Fibroblast of mammary gland (primary cell): Measurements from ENCODE around the gene SETD7.

Source experiments
- DNase-seq: peaks from one replicate; pipeline ENCODE4 v3.0.0-alpha.2; 2010; ENCODE audit warnings: low read depth
- H3K4me3 ChIP-seq: 2 replicates; pipeline ENCODE4 v1.5.1; 2011; ENCODE audit warnings: low read depth, mild to moderate bottlenecking, low read length, moderate library complexity; ENCODE audit not compliant: control insufficient read depth
- CTCF ChIP-seq: conservative IDR thresholded peaks from 2 replicates; pipeline ENCODE4 v1.5.1; 2011; ENCODE audit warnings: low read depth, low read length, inconsistent platforms; ENCODE audit not compliant: control insufficient read depth, insufficient read depth

The SETD7 gene

GRCh38 chr4:139562839-139563238 lies 6.8 kb upstream of the SETD7 start:
- DNase-seq = no peak
- no peak for TF ChIP-seq CTCF
- H3K4me3 ChIP-seq = no peak overlapping the region

- no peak for TF ChIP-seq CTCF
- no peak overlapping the region for H3K4me3 ChIP-seq
- no peak for DNase-seq
These were observed 6.2 kb upstream of the SETD7 start for GRCh38 chr4:139562067-139562684.

GRCh38 chr4:139560406-139561104 lies 4.5 kb upstream of the SETD7 start:
- DNase-seq = no peak
- H3K4me3 ChIP-seq = no peak overlapping the region
- no peak for TF ChIP-seq CTCF

- TF ChIP-seq CTCF = no peak
- H3K4me3 ChIP-seq = no peak overlapping the region
- no peak for DNase-seq
These were observed 3.7 kb upstream of the SETD7 start for GRCh38 chr4:139559687-139560086.

GRCh38 chr4:139559089-139559479 lies 3.1 kb upstream of the SETD7 start:
- no peak overlapping the region for H3K4me3 ChIP-seq

More at GRCh38 chr4:139559089-139559479, 3.1 kb upstream of the SETD7 start:
- no peak for TF ChIP-seq CTCF
- DNase-seq = no peak
